DOHH2 (cell line): Measurements from ENCODE around the gene EYA2.

ENCODE experiments used
- CTCF ChIP-seq: fragments of 200-600 bp; sonication (generic); IDR thresholded peaks from one replicate; pipeline ENCODE4 v1.5.1; 2014; ENCODE audit warnings: antibody characterized with exemption, mild to moderate bottlenecking, low read depth, low read length; ENCODE audit not compliant: poor library complexity, severe bottlenecking
- EZH2phosphoT487 ChIP-seq: fragments of 200-600 bp; sonication (generic); IDR thresholded peaks from 2 replicates; pipeline ENCODE4 v1.6.1; 2017; ENCODE audit warnings: borderline replicate concordance, mild to moderate bottlenecking, antibody characterized with exemption, low read length, moderate library complexity, mixed read lengths

DNA sequence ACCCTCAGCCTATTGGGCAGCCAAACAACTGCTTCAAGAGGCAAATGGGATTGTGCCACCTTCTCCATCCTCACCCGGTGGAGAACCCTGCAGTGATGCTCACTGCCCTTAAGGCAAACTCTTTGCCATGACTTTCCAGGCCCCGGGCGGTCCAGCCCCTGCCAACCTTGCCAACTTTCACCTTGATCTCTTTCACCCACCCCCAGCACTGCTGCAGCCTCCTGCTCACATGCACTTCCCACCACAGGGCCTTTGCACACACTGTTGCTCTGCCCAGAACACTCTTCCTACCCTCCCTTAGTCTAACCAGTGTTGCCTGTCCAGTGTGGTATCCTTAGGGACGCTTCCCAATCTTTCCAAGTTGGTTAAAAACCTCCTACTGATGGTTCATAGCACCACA lies 221.1 kb downstream of the EYA2 start:
- TF ChIP-seq EZH2phosphoT487: no peak
- no peak for TF ChIP-seq CTCF
